Activated CD4-positive, alpha-beta T cell treated with anti-CD3 and anti-CD28 coated beads for 4 hours (primary cell): ENCODE data around the gene ASGR2.
A peak's percentile ranks its signal among the peaks of the same experiment; 100 is the strongest.
"Not testable (repeated sequence)": the region's sequence is repeated elsewhere in the genome, so short reads cannot be mapped to it uniquely, and the experiment has no call there.

Experiments used
- DNase-seq, 2 donors: peaks; one replicate each; pipeline ENCODE4 v3.0.0-alpha.2; 2020

The ASGR2 gene

GRCh38 chr17:7114241-7114874 lies at the start of gene ASGR2:
Gene ASGR2, minus strand, starts transcription at chr17:7114822. Its CDS starts 582 bp downstream, at chr17:7114240.
- DNase-seq, result no peak

DNA sequence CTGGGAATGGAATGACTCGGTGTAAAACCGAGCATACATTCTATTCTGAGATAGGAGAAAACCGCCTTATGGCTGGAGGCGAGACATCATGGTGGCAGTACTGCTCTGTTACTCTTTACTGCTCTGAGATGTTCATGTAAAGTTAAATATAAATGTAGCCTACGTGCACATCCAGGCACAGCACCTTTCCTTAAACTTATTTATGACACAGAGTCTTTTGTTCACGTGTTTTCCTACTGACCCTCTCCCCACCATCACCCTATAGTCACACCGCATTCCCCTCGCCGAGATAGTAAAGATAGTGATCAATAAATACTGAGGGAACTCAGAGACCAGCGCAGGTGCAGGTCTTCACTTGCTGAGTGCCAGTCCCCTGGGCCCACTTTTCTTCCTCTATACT lies 44.9 kb upstream of the ASGR2 start:
- not testable (repeated sequence) for DNase-seq

GRCh38 chr17:7158424-7158823 lies 43.8 kb upstream of the ASGR2 start:
- DNase-seq, result not testable (repeated sequence)

DNA sequence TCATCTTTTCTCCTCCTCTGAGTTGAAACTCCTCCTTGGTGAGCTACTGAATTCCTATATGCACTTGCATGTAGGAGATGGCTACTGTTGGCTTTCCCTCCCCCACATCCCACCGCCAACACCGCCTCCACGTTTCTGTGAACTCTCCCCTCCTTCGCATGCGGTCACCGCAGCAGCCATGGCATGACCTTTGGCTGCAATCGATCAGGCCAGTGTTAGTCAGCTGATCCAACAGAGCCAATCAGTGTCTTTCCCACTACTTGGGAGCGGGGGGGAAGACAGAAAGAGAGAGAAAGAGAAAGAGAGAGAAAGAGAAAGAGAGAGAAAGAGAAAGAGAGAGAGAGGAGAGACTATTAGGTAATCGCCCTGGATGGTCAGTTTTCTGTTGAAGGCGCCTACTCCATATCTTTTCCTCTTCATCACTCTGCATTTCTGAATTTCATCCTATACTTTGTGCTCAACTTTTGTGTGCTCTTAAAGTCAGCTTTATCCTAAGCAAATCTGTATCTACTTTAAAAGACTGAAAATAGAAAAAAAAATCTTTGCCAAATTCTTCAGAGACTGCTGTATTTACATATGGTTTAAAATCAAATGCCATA lies 41.8 kb upstream of the ASGR2 start:
- no peak for DNase-seq

DNA sequence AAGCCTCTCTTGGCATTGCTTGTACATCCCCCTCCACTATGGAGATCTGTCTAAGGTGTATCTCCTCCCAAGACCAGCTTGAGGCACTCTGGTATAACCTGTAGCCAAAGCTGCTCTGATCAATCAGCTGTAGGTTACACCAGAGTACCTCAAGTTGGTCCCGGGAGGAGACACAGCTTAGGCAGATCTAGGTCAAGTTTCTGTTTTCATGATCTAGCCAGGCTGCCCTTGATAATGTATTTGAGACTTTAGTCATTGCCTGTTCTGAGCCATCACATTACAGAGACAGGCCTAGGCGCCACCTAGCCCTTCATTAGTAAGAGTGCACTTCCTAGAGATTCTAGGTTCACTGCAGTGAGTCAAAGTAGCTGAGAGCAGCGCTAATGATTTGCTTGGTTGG lies 33.1 kb upstream of the ASGR2 start:
- no peak for DNase-seq

DNA sequence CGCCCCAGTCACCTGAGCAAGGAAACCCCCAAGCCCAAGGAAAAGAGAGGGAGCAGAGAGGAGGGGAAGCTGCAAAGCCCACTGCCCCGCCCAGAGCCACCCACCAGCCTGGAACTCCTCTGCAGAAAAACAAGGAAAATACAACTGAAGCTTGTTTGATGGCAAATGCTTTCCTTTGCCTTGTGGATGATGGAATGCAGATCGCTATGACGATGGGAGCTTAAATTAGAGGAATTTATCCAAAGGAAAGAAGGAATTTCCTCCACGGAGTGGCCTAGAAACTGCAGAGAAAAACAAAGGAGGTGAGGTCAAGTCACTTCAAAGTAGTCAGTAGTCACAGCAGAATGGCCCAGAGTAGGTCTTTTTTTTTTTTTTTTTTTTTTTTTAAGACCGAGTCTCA lies 31.5 kb upstream of the ASGR2 start:
- DNase-seq, result no peak

GRCh38 chr17:7144213-7144612 lies 29.6 kb upstream of the ASGR2 start:
- DNase-seq, result no peak

GRCh38 chr17:7141824-7142223 lies 27.2 kb upstream of the ASGR2 start:
- DNase-seq, result no peak

DNA sequence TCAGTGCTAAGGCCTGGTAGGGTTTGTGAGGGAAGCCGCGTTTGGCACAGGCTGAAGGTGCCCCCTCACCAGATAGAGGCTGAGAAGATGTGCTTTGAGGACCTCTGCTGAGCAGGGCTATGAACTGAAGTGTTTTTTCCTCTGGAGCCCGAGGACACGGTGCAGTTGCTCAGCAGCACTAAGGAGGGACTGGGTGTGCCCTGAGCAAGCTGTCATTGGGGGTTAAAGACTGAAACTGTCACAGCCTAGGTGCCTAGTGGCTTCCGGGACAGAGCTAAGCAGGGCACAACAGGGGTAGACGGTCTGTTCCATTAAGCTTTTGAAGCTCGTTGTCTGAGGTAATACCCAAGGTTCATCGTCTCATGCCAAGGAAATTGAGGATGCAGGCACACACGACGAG lies 24.8 kb upstream of the ASGR2 start:
- DNase-seq, result no peak

DNA sequence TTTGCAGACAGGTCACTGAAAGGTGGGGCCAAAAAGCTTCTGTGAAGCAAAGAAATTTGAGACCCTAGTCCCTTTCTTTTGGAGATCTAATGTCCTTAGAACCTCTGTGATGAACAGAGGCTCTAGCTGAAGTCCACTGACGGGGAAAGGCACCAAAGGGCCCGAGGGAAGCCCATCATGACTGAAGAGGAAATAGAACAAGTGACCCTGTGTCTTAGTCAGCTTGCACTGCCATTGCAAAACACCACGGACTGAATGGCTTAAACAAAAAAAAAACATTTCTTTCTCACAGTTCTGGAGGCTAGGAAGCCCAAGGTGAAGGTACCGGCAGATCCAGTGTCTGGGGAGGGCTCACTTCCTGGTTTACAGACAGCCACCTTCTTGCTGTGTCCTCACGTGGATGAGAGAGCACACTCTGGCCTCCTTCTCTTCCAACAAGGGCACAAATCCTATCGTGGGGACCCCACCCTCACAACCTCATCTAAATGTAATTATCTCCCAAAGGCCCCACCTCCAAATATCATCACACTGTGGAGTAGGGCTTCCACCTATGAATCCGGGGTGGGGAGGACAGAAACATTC lies 24.3 kb upstream of the ASGR2 start:
- no peak for DNase-seq

DNA sequence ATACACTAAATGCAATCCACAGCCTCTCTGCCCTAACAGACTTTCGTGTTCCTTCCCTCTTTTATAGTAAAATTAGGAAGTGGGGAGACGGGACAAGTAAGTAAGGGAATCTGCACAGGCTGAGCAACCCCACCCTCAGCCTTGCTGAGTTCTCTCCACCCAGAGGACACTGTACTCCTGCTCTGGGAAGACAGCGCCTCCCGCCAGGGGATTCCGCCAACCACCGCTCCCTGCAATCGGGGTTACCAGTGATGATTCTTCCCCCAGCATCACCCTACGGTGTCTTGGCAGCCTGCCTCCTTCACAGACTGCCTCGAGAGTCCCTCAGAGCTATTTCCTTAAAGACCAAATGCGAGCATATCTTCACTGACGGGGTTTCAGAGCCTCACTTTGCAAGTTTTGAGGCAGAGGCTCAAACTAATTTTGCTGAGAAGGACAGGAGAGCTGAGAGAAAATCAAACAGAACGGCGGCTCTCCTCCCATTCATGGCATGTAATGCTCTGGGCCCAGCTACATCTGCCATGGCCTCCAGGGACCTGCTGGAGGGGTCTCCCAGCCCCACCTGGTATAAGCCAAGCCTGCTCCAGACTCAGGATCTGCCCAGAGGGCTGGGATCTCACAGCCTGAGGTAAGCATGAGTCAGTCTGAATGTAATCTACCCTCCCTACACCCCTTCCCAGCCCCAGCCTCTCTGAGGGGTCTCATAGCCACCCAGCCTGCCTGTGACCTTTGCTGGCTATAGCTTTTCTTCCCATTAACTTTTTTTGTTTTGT lies 22.7 kb upstream of the ASGR2 start:
- no peak for DNase-seq

DNA sequence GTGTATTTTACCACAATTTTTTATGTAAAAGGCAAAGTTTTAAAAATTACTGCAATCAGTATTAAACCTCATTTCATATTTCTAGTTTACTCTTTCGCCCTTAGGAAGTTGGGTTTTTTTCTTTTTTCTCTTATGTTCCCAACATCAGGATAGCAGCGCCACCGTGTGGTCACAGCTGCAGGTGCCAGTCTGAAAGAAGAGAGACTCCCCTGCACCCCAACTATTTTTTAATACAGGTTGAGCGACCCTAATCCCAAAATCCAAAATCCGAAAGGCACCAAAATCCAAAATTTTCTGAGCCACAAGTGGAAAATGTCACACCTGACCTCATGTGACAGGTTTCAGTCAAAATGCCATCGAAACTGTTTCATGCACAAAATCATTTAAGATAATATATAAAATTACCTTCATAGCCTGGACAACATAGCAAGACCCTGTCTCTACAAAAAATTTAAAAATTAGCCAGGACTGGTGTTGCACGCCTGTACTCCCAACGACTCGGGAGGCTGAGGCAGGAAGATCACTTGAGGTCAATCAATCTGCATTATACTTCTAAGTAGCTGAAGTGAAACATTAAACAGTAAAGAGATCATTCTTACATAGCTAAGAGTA lies 21.8 kb upstream of the ASGR2 start:
- peak; percentile 73 to 83 for DNase-seq

DNA sequence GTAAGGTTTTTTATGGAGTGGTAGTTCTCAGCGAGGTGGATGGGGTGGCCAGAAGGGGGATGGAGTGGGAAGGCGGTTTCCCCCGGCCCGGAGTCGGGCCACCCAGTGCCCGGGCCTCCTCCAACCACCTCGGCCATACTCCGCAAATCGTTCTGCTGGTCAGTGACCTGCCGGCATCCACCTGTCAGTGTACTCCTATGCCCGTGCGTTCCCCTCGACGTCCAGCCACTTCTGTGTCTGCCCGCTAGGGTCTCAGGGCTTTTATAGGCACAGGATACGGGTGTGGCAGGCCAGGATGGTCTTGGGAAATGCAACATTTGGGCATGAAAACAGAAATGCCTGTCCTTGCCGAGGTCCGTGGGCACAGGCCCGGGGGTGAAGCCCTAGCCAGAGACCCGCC lies 19.3 kb upstream of the ASGR2 start:
- no peak for DNase-seq

DNA sequence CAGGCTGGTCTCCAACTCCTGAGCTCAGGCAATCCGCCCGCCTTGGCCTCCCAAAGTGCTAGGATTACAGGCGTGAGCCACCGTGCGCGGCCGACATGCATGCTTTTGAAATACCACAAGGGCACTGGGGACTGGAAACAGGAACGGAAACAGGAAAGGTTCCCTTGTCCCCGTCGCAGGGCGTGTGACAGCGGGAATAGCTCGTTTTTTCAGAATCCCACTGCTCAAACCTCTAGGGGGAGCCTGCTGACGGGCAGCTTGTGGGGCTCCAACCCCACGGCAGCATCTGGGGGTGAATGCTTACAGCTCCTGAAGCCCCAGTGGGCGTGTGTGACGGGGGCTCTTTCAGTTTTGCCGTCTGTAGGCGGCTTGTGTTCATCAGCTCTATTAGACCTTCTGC lies 18.8 kb upstream of the ASGR2 start:
- DNase-seq, result peak; percentile 53 to 54

GRCh38 chr17:7132511-7133094 lies 18.0 kb upstream of the ASGR2 start:
- DNase-seq, result peak; percentile 44 to 57

- no peak for DNase-seq
These were observed 16.8 kb upstream of the ASGR2 start for GRCh38 chr17:7131423-7131791.

GRCh38 chr17:7130621-7131422 lies 16.2 kb upstream of the ASGR2 start:
- no peak for DNase-seq

GRCh38 chr17:7129311-7129710 lies 14.7 kb upstream of the ASGR2 start:
- DNase-seq, result no peak

DNA sequence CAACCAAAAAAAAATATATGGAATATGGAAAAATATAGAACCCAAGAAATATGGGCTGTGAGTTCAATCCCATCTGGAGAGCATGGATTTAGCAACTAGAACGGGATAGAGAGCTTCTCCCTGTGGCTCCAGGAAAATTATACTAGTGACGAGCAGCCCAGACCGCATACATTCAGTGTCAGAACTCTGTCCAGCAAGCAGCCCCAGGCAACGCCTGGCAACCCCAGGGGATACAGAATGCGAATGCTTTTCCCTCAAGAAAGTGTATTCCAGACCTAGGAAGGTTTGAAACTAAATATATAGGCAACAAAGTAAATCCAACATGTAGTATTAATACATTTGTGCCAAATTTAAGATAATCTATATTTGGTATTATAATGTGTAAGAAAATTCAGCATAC lies 13.5 kb upstream of the ASGR2 start:
- DNase-seq, result no peak

GRCh38 chr17:7127501-7127900 lies 12.9 kb upstream of the ASGR2 start:
- not testable (repeated sequence) for DNase-seq

- not testable (repeated sequence) for DNase-seq
These were observed 11.8 kb upstream of the ASGR2 start for GRCh38 chr17:7126386-7126785.

- DNase-seq, result no peak
These were observed 10.3 kb upstream of the ASGR2 start for GRCh38 chr17:7124923-7125322.
